Astrocyte of the hippocampus (primary cell): ENCODE results near the gene NTSR2.
A peak's percentile ranks its signal among the peaks of the same experiment; 100 is the strongest.

Source experiments
- DNase-seq: peaks from one replicate; pipeline ENCODE4 v3.0.0; 2011; ENCODE audit warnings: low read depth, low spot score

NTSR2 gene, protein sequence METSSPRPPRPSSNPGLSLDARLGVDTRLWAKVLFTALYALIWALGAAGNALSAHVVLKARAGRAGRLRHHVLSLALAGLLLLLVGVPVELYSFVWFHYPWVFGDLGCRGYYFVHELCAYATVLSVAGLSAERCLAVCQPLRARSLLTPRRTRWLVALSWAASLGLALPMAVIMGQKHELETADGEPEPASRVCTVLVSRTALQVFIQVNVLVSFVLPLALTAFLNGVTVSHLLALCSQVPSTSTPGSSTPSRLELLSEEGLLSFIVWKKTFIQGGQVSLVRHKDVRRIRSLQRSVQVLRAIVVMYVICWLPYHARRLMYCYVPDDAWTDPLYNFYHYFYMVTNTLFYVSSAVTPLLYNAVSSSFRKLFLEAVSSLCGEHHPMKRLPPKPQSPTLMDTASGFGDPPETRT

GRCh38 chr2:11669454-11670291 lies at the start of gene NTSR2:
TSS of gene NTSR2 (minus strand) at chr2:11670195. CDS start at chr2:11670129, 66 bp downstream.
- peak; percentile 90 for DNase-seq

- peak; percentile 35 for DNase-seq
Measured at GRCh38 chr2:11719230-11719977, 49.4 kb upstream of the NTSR2 start.

GRCh38 chr2:11718606-11719005 lies 48.6 kb upstream of the NTSR2 start:
- DNase-seq, result no peak

DNA sequence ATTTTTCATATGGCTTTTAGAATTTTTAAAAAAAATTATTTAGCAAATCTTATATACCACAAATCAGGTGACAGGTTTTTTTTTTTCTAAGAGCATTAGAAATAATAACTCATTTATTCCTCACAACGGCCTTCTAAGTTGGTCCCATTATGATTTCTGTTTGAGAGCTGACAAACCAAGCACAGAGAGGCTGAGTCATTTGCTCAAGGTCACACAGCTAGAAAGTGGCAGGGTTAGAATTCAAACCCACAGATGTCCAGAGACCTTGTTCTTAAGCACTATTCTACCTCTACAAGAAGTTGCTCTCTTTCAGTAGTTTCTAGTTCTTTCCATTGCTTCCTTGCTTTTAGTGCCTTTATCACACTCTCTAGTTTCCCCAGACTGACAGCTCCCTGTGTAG lies 47.6 kb upstream of the NTSR2 start:
- DNase-seq, result no peak

DNA sequence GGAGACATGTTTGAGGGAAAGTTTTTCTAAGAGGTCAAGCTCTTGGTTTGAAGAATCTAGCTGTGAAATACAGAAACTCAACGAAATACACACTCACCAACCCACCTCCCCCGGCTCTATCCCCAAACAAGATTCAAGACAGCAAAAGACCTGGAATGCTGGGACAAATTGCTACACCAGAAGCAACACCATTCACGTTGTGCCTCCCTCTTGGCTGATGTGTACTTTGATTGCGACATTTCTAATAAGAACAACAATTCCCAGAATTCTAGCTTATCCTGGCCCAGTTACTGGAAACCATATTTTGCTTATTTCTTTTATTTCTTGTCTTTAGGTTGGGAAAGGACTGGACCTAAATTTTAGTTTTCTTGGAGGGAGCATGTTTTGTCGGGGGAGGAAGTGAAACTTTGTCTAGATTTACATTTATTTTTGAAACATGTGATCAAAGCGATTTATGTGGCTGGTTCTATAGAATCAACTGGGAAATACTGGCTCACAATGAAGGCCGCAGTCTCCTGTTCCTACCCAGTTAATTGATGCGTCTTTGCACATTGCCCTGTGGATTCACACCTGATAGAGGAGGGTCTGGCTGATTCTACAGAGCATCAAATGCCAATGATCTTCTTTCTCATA lies 46.8 kb upstream of the NTSR2 start:
- DNase-seq, result no peak

DNA sequence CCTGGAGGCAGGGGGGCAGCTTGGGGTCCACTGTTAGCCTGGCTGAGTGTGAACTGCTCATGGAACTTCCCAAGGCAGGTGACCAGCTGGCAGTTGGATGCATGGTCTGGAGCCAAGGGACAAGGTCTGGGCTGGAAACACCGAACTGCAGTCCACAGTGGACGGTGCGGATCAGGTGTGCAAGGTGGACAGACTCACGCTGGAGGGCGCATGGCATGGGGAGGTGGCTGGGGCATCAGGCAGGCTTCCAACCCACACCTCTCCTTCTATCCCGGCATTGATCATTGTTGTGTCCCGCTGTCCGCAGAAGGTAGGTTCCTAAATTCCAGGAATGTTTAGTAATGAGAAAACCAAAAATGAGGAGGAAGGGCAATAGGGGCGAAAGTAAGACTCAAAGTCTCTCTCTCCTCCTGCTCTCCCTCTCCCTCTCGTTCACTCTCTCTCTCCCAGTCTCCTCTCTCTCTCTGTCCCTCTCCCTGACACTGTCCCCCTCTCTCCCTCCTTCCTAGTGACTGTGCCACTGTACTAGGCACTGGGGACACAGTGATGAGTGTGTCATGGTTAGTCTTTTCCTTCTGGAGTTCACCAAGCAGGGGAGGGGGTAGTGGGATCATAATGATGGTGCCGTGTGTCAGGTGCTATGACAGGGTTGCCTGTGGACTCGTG lies 46.1 kb upstream of the NTSR2 start:
- no peak for DNase-seq

GRCh38 chr2:11713815-11714214 lies 43.8 kb upstream of the NTSR2 start:
- no peak for DNase-seq

DNA sequence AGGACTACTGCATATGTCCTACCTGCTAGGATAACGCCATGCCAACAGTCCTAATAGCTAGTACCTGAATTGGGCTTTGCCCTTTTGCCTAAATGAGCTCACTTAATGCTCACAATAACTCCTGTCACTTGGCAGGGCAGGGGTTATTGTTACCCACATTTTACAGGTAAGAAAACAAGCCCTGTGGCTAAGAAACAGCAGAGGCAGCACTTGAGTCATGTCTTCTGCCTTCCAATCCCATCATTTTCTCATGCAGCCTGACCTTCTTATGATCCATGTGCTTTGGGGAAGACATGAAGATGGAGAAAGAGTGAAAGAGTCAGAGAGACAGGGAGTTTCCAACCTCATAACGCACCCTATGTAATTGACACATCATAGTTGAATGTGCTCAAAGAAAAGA lies 42.9 kb upstream of the NTSR2 start:
- DNase-seq, result no peak

- no peak for DNase-seq
Measured at GRCh38 chr2:11711751-11712150, 41.8 kb upstream of the NTSR2 start.

DNA sequence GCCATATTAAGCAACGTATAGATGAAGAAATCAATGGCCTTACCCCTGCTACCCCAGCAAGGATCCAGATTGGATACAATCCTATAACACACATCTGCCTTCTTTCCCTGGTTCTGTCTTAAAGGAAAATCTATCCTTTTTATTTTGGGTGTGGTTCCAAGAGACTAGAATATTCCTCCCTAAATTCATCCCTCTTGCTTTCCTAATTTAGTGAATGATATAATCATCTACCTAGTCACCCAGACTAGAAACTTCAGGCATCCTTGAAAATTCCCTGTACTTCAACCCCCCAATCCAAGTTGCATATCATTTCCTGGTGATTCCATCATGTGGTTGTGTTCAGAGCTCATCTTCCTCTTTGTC lies 41.3 kb upstream of the NTSR2 start:
- no peak for DNase-seq

DNA sequence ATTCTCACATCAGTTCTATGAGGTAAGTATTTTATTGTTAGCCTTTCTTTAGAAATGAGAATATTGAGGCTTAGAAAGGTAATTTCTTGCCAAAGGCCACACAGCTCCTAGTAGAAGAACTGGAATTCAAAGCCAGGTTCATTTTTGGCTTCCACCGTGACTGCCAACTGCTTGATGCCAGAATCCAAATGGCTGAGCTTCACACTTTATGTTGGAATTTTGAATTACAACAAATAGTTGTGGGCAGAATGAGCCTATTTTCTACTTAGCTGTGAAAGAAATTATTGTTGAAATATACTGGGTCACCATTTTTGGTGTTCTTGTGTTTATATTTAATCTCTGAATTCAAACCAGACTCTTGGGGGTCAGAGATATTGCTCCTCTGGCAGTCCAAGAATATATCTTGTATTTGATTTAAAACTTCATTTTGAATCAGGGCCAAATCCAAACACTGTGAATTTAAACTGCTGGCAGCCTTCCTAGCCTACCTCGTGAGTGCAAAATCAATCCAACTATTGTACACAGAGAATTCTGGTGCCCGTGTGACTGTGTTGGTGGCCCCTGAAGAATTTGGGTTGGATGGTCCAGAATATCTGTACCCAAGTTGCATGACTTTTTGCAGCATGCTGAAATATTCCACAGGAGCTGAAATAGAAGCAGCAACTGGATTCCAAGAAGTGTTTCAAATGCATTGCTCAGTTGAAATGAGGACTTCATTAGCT lies 40.8 kb upstream of the NTSR2 start:
- DNase-seq, result peak; percentile 78

- DNase-seq, result peak; percentile 93
Measured at GRCh38 chr2:11710210-11710609, 40.2 kb upstream of the NTSR2 start.

DNA sequence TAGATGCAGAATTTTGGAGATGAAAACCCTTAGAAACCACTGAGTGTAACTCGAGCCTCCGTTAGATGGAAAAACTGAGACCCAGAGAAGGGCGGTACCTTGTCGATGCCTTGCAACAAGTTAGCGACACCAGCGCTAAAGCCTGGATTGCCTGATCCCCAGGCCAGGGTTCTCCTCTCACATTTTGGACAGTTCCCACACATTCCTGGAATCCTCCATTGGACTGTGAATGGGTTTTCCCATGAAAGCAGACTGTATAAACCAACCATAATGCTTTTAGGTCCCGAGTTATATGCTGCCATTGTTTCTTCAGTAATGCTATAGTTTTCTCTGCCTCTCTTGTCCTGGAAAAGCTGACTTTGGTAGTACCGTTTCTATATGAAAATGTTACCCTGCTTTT lies 39.3 kb upstream of the NTSR2 start:
- no peak for DNase-seq

DNA sequence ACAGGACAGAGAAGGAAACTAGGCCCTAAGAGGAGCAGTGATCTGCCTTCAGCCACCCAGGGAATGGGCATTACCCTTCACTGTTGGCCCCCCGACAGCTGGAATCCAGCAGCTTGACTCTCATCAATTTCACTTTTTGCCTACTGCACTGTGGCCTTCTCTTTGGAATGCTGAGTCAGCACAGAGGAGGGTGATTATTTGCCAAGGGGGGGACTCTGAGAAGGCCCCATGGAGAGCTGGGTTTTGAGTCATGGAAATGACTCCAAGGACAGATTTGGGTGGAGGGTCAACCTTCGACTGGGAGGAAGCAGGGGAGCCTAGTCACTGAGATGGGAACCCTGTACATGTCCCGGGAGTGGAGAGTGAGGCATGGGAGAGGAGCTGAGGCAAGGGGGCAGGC lies 38.1 kb upstream of the NTSR2 start:
- DNase-seq, result peak; percentile 43

- DNase-seq, result no peak
Measured at GRCh38 chr2:11705711-11706110, 35.7 kb upstream of the NTSR2 start.

- DNase-seq, result no peak
Measured at GRCh38 chr2:11705063-11705462, 35.1 kb upstream of the NTSR2 start.

DNA sequence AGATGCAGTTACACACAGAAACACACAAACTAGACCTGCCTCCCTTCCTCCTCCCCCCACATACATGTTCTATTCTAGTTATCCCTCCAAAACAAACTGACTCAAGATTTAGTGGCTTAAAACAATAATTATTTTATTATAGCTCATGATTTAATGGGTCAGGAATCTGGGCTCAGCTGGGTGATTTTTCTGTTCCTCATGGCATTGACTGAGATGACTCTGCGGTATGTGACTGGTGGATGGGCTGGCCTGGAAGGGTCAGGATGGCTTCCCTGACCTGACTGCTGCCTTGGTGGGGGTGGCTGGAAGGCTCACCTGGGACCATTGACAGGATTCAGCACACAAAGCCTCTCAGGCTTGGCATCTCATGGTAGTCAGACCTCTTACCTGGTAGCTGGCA lies 33.7 kb upstream of the NTSR2 start:
- peak; percentile 39 for DNase-seq

DNA sequence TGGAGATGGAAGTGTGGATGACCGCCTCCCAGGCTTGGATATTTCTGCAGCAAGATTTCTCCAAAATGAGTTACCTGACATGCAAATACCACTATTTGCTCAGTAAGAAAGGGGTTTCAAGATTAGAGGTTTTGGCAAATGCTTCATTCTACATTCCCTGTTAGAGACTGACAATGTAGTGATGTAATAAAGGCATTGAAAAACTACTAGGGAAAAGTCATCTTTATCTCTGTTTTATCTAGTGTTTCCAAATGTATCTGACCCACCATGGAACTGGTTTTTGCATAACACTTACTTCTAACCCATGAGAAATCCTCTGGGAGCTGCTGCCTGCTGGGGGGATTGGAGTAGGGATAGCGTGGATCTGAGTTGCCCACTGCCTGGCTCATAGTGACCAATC lies 33.0 kb upstream of the NTSR2 start:
- DNase-seq, result no peak

GRCh38 chr2:11701751-11702301 lies 31.8 kb upstream of the NTSR2 start:
- no peak for DNase-seq

GRCh38 chr2:11701206-11701605 lies 31.2 kb upstream of the NTSR2 start:
- no peak for DNase-seq
